IMR-90 (cell line): Measurements from ENCODE around the gene ADGRD1. TPM values are rescaled to one million over a fixed set of nuclear protein-coding genes. Genes with fewer than 3 reads are reported as not detected.

Experiments
- ATAC-seq: fragments of 200-7000 bp; cut with Tn5 transposase; 2 replicates; pipeline ENCODE4 v1.9.1; 2020; ENCODE audit warnings: low read depth, mild to moderate bottlenecking, moderate library complexity
- BruUV-seq: library from RNA; stranded (reverse); fragments of 400-500 nt; replicated peaks from 2 replicates; lab custom pipeline; 2021; lab: Mats Ljungman, UMichigan
- CTCF ChIA-PET: fragments of 300-600 bp; formaldehyde crosslinking; extraction: SDS; loops from one replicate; lab custom pipeline; 2021; ENCODE audit warnings: antibody characterized with exemption; lab: Yijun Ruan, JAX
- POLR2A ChIA-PET: fragments of 300-600 bp; sonication (Branson Sonifier 250); formaldehyde crosslinking; loops from one replicate; lab custom pipeline; 2022; ENCODE audit warnings: antibody characterized with exemption; ENCODE audit not compliant: unreplicated experiment; lab: Charles Lee
- DNase-seq: peaks from one replicate; pipeline ENCODE4 v3.0.0; 2013
- H2AFZ ChIP-seq: replicated peaks from 2 replicates; pipeline ENCODE3; 2013; ENCODE audit warnings: low read length, mild to moderate bottlenecking; ENCODE audit not compliant: poor library complexity
- H2AK5ac ChIP-seq: 2 replicates; pipeline ENCODE4 v1.6.1; 2013; ENCODE audit warnings: low read depth, low read length, inconsistent platforms
- H2AK9ac ChIP-seq: replicated peaks from 2 replicates; pipeline ENCODE3; 2013; ENCODE audit warnings: mild to moderate bottlenecking, low read depth, low read length, moderate library complexity; ENCODE audit not compliant: poor library complexity
- H2BK120ac ChIP-seq: 2 replicates; pipeline ENCODE4 v1.6.1; 2013; ENCODE audit warnings: low read depth, low read length, inconsistent platforms
- H2BK15ac ChIP-seq: 3 replicates; pipeline ENCODE4 v1.6.1; 2013; ENCODE audit warnings: low read depth, low read length, inconsistent platforms
- H2BK20ac ChIP-seq: 2 replicates; pipeline ENCODE4 v1.6.1; 2013; ENCODE audit warnings: low read depth, mild to moderate bottlenecking, inconsistent platforms, low read length, moderate library complexity
- H2BK5ac ChIP-seq: 2 replicates; pipeline ENCODE4 v1.6.1; 2013; ENCODE audit warnings: mild to moderate bottlenecking, low read depth, low read length, inconsistent platforms; ENCODE audit not compliant: poor library complexity, severe bottlenecking
- H3K14ac ChIP-seq: replicated peaks from 2 replicates; pipeline ENCODE4 v1.6.1; 2013; ENCODE audit warnings: low read depth, low read length, inconsistent platforms
- H3K18ac ChIP-seq: 2 replicates; pipeline ENCODE4 v1.6.1; 2013; ENCODE audit warnings: low read depth, low read length, control low read depth
- H3K23ac ChIP-seq: 2 replicates; pipeline ENCODE4 v1.6.1; 2013; ENCODE audit warnings: low read depth, low read length, inconsistent platforms
- H3K27ac ChIP-seq: 2 replicates; pipeline ENCODE4 v1.5.1; 2013; ENCODE audit warnings: mild to moderate bottlenecking, control low read depth, low read length; ENCODE audit not compliant: insufficient read depth
- H3K27me3 ChIP-seq: 2 replicates; pipeline ENCODE4 v1.6.1; 2013; ENCODE audit warnings: low read length; ENCODE audit not compliant: control insufficient read depth, insufficient read depth
- H3K36me3 ChIP-seq: 2 replicates; pipeline ENCODE4 v1.6.1; 2013; ENCODE audit warnings: low read length, mixed read lengths; ENCODE audit not compliant: control insufficient read depth, insufficient read depth
- H3K4ac ChIP-seq: 2 replicates; pipeline ENCODE4 v1.6.1; 2013; ENCODE audit warnings: low read depth, low read length, inconsistent platforms
- H3K4me1 ChIP-seq: 2 replicates; pipeline ENCODE4 v1.6.1; 2013; ENCODE audit warnings: low read length, mixed read lengths; ENCODE audit not compliant: control insufficient read depth, insufficient read depth
- H3K4me2 ChIP-seq: 2 replicates; pipeline ENCODE4 v1.6.1; 2013; ENCODE audit warnings: low read depth, mild to moderate bottlenecking, control low read depth, low read length, moderate library complexity
- H3K4me3 ChIP-seq: 2 replicates; pipeline ENCODE4 v1.5.1; 2013; ENCODE audit warnings: low read depth, mild to moderate bottlenecking, control low read depth, low read length, moderate library complexity; ENCODE audit not compliant: insufficient read depth
- H3K56ac ChIP-seq: 2 replicates; pipeline ENCODE4 v1.6.1; 2013; ENCODE audit warnings: low read length, inconsistent platforms; ENCODE audit not compliant: insufficient read depth; ENCODE audit errors: extremely low read depth
- H3K79me1 ChIP-seq, 2 experiments: 2 replicates each; pipeline ENCODE4 v1.6.1; 2013; ENCODE audit warnings: low read length in 2 of 2, inconsistent platforms in 1 of 2, low read depth in 1 of 2
- H3K9ac ChIP-seq: 2 replicates; pipeline ENCODE4 v1.6.1; 2013; ENCODE audit warnings: low read depth, low read length, control low read depth
- H3K9me1 ChIP-seq: 2 replicates; pipeline ENCODE4 v1.6.1; 2013; ENCODE audit warnings: low read length, inconsistent platforms; ENCODE audit not compliant: insufficient read depth
- H3K9me3 ChIP-seq: 2 replicates; pipeline ENCODE4 v1.6.1; 2013; ENCODE audit warnings: low read length; ENCODE audit not compliant: control insufficient read depth, insufficient read depth
- H4K20me1 ChIP-seq: 2 replicates; pipeline ENCODE4 v1.6.1; 2013; ENCODE audit warnings: low read length, inconsistent platforms; ENCODE audit not compliant: insufficient read depth
- H4K5ac ChIP-seq: 2 replicates; pipeline ENCODE4 v1.6.1; 2013; ENCODE audit warnings: mild to moderate bottlenecking, low read depth, low read length, control low read depth
- H4K8ac ChIP-seq, 2 experiments: 2 replicates each; pipeline ENCODE4 v1.6.1; 2013; ENCODE audit warnings: low read depth in 2 of 2, low read length in 2 of 2, control low read depth in 1 of 2, inconsistent platforms in 1 of 2
- H4K91ac ChIP-seq: 2 replicates; pipeline ENCODE4 v1.6.1; 2013; ENCODE audit warnings: low read depth, low read length, inconsistent platforms; ENCODE audit not compliant: insufficient read depth
- CEBPB ChIP-seq: IDR thresholded peaks from 2 replicates; pipeline ENCODE4 v1.6.1; 2012; ENCODE audit warnings: low read depth, low read length, improper control_type of control experiment
- CHD1 ChIP-seq: IDR thresholded peaks from 2 replicates; pipeline ENCODE4 v1.6.1; 2012; ENCODE audit warnings: low read depth, low read length, improper control_type of control experiment
- ELK1 ChIP-seq: fragments of 150-350 bp; IDR thresholded peaks from 2 replicates; pipeline ENCODE4 v1.6.1; 2016; ENCODE audit warnings: low read depth, mild to moderate bottlenecking, low read length, moderate library complexity, borderline replicate concordance
- FOS ChIP-seq: fragments of 150-350 bp; IDR thresholded peaks from 2 replicates; pipeline ENCODE4 v1.6.1; 2016; ENCODE audit warnings: low read depth, low read length
- MAFK ChIP-seq: IDR thresholded peaks from 2 replicates; pipeline ENCODE4 v1.6.1; 2012; ENCODE audit warnings: low read depth, low read length, improper control_type of control experiment
- MAZ ChIP-seq: IDR thresholded peaks from 2 replicates; pipeline ENCODE4 v1.6.1; 2012; ENCODE audit warnings: low read depth, mild to moderate bottlenecking, low read length, improper control_type of control experiment, moderate library complexity, borderline replicate concordance
- RAD21 ChIP-seq: IDR thresholded peaks from 2 replicates; pipeline ENCODE4 v1.6.1; 2012; ENCODE audit warnings: low read length, improper control_type of control experiment
- RCOR1 ChIP-seq: IDR thresholded peaks from 2 replicates; pipeline ENCODE4 v1.6.1; 2012; ENCODE audit warnings: mild to moderate bottlenecking, low read length, improper control_type of control experiment; ENCODE audit not compliant: insufficient replicate concordance
- RFX5 ChIP-seq: IDR thresholded peaks from 2 replicates; pipeline ENCODE4 v1.8.0; 2012; ENCODE audit warnings: low read depth, mild to moderate bottlenecking, low read length, moderate library complexity
- SMC3 ChIP-seq: fragments of 150-350 bp; IDR thresholded peaks from 2 replicates; pipeline ENCODE4 v1.6.1; 2016; ENCODE audit warnings: low read depth, mild to moderate bottlenecking, antibody characterized with exemption, low read length, moderate library complexity
- WGBS, 2 experiments: methylation state at CpG; one replicate each; pipeline versions ENCODE4 v1.1.5 to v1.1.7; 2013; ENCODE audit warnings: missing lambda C conversion rate in 2 of 2; ENCODE audit not compliant: insufficient read length in 1 of 2; ENCODE audit errors: extremely low coverage in 2 of 2; 5-methylcytosine and 5-hydroxymethylcytosine counted together
- dilution Hi-C: fragments of 300-500 bp; cut with HindIII; formaldehyde crosslinking; loops from one replicate; pipeline ENCODE4 v1.14.3; 2018; ENCODE audit warnings: low sequenced_read_pairs; ENCODE audit not compliant: unreplicated experiment
- in situ Hi-C: fragments of 300-500 bp; cut with MboI; formaldehyde crosslinking; loops from 3 replicates; pipeline ENCODE4 v1.14.3; 2019; ENCODE audit warnings: low sequenced_read_pairs, inconsistent platforms, mixed read lengths
- intact Hi-C: fragments of 100-400 bp; cut with micrococcal nuclease; formaldehyde crosslinking; loops from 2 replicates; pipeline ENCODE4 v1.10.0; 2022
- polyA plus RNA-seq, 3 experiments: library from polyadenylated mRNA; depleted of rRNA; stranded (reverse); fragments of >200 nt; gene quantifications; 2 replicates each; pipeline ENCODE4 v1.2.3, GENCODE V29; 2012; ENCODE audit warnings: low replicate concordance in 1 of 3
- total RNA-seq: library from RNA; depleted of rRNA; stranded (reverse); fragments of >200 nt; gene quantifications from 2 replicates; pipeline ENCODE4 v1.2.3, GENCODE V29; 2012
- TF ChIP-seq, protein P1 (sequence below): conservative IDR thresholded peaks from 2 replicates; pipeline ENCODE4 v1.5.1; 2012; ENCODE audit warnings: mild to moderate bottlenecking, low read depth, low read length, improper control_type of control experiment
- TF ChIP-seq, protein P2 (sequence below): fragments of 150-350 bp; IDR thresholded peaks from 2 replicates; pipeline ENCODE4 v1.6.1; 2017; ENCODE audit warnings: mild to moderate bottlenecking, antibody characterized with exemption, low read length, low read depth

The ADGRD1 gene
- total and polyA plus RNA-seq, 2 of the 4 experiments (the other 2 are of a cell fraction): not detected

GRCh38 chr12:131105736-131106348 lies 152.1 kb downstream of the ADGRD1 start:
- H2BK15ac ChIP-seq: no peak overlapping the region
- no peak overlapping the region for H4K5ac ChIP-seq
- H3K27ac ChIP-seq: no peak overlapping the region
- TF ChIP-seq CEBPB (no peak), RFX5 (no peak), ELK1 (no peak), RCOR1 (no peak), CHD1 (no peak), FOS (no peak), RAD21 (no peak), MAFK (no peak), SMC3 (no peak), MAZ (no peak)
- TF ChIP-seq, protein P1, sequence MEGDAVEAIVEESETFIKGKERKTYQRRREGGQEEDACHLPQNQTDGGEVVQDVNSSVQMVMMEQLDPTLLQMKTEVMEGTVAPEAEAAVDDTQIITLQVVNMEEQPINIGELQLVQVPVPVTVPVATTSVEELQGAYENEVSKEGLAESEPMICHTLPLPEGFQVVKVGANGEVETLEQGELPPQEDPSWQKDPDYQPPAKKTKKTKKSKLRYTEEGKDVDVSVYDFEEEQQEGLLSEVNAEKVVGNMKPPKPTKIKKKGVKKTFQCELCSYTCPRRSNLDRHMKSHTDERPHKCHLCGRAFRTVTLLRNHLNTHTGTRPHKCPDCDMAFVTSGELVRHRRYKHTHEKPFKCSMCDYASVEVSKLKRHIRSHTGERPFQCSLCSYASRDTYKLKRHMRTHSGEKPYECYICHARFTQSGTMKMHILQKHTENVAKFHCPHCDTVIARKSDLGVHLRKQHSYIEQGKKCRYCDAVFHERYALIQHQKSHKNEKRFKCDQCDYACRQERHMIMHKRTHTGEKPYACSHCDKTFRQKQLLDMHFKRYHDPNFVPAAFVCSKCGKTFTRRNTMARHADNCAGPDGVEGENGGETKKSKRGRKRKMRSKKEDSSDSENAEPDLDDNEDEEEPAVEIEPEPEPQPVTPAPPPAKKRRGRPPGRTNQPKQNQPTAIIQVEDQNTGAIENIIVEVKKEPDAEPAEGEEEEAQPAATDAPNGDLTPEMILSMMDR: no peak
- TF ChIP-seq, protein P2, sequence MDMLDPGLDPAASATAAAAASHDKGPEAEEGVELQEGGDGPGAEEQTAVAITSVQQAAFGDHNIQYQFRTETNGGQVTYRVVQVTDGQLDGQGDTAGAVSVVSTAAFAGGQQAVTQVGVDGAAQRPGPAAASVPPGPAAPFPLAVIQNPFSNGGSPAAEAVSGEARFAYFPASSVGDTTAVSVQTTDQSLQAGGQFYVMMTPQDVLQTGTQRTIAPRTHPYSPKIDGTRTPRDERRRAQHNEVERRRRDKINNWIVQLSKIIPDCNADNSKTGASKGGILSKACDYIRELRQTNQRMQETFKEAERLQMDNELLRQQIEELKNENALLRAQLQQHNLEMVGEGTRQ: no peak
- no peak overlapping the region for H3K4ac ChIP-seq
- no peak overlapping the region for H3K23ac ChIP-seq
- DNase-seq: no peak
- H2BK120ac ChIP-seq: no peak overlapping the region
- ChIA-PET CTCF (no interaction called here), POLR2A (no interaction called here)
- no peaks in the 10 kb centered on the region for H3K9me1 ChIP-seq
- ATAC-seq: no peak
- no peak overlapping the region for H3K14ac ChIP-seq
- no peak overlapping the region for H2BK20ac ChIP-seq
- no peak overlapping the region for H3K4me3 ChIP-seq
- dilution Hi-C loops (no loop called here), intact Hi-C loops (no loop called here), in situ Hi-C loops (loop anchor here (25.0 kb wide), 1 partner anchor 731 kb away; the partner anchor contains the start of gene MMP17)
- H3K56ac ChIP-seq: no peak overlapping the region
- no peak overlapping the region for H2BK5ac ChIP-seq
- H2AK9ac ChIP-seq: no peak overlapping the region
- H3K4me1 ChIP-seq: no peaks in the 10 kb centered on the region
- no peak overlapping the region for H2AK5ac ChIP-seq
- no peaks in the 10 kb centered on the region for H3K36me3 ChIP-seq
- no peaks in the 10 kb centered on the region for H3K79me1 ChIP-seq
- 77% methylated on average over 7 of the region's 27 CpGs; no CpG with 5 or more reads in 1 of the 2 experiments for WGBS, 2 experiments
- H4K20me1 ChIP-seq: no peaks in the 10 kb centered on the region
- H2AFZ ChIP-seq: no peak overlapping the region
- H4K8ac ChIP-seq: no peak overlapping the region
- no TSS peak for BruUV-seq
- H3K4me2 ChIP-seq: no peak overlapping the region
- H3K18ac ChIP-seq: no peak overlapping the region
- H3K27me3 ChIP-seq: no peaks in the 10 kb centered on the region
- H3K9me3 ChIP-seq: peaks cover 35% of the 10 kb centered on the region
- H4K91ac ChIP-seq: no peak overlapping the region
- no peak overlapping the region for H3K9ac ChIP-seq
